Bronchial epithelial cell (primary cell): ENCODE measurements around the gene CARS1. TPM values are rescaled to one million over a fixed set of nuclear protein-coding genes. Genes with fewer than 3 reads are reported as not detected.

Experiments used
- DNase-seq: peaks from one replicate; pipeline ENCODE4 v3.0.0-alpha.2; 2010; ENCODE audit warnings: low read depth
- FAIRE-seq: peaks from 2 replicates; lab custom pipeline; 2011; peaks lifted over from hg19 to GRCh38; lab: Jason Lieb, UNC
- H3K27me3 ChIP-seq: 2 replicates; pipeline ENCODE4 v1.5.1; 2011; ENCODE audit warnings: low read length; ENCODE audit not compliant: control insufficient read depth, insufficient read depth
- H3K36me3 ChIP-seq: 2 replicates; pipeline ENCODE4 v1.5.1; 2011; ENCODE audit warnings: low read length; ENCODE audit not compliant: control insufficient read depth, insufficient read depth
- H3K4me3 ChIP-seq: 2 replicates; pipeline ENCODE4 v1.5.1; 2011; ENCODE audit warnings: mild to moderate bottlenecking, low read depth, low read length, control low read depth
- total RNA-seq: library from RNA; depleted of rRNA; stranded (reverse); fragments of >200 nt; gene quantifications from 2 replicates; pipeline ENCODE4 v1.2.1, GENCODE V29; 2014
- TF ChIP-seq, protein P1 (sequence below): IDR thresholded peaks from 2 replicates; pipeline ENCODE4 v1.5.1; 2011; ENCODE audit warnings: mild to moderate bottlenecking, moderate library complexity, low read length, control low read depth, inconsistent platforms; ENCODE audit not compliant: insufficient read depth, severe bottlenecking

CARS1 gene
- total RNA-seq: 113 and 125 TPM in 2 replicates

DNA sequence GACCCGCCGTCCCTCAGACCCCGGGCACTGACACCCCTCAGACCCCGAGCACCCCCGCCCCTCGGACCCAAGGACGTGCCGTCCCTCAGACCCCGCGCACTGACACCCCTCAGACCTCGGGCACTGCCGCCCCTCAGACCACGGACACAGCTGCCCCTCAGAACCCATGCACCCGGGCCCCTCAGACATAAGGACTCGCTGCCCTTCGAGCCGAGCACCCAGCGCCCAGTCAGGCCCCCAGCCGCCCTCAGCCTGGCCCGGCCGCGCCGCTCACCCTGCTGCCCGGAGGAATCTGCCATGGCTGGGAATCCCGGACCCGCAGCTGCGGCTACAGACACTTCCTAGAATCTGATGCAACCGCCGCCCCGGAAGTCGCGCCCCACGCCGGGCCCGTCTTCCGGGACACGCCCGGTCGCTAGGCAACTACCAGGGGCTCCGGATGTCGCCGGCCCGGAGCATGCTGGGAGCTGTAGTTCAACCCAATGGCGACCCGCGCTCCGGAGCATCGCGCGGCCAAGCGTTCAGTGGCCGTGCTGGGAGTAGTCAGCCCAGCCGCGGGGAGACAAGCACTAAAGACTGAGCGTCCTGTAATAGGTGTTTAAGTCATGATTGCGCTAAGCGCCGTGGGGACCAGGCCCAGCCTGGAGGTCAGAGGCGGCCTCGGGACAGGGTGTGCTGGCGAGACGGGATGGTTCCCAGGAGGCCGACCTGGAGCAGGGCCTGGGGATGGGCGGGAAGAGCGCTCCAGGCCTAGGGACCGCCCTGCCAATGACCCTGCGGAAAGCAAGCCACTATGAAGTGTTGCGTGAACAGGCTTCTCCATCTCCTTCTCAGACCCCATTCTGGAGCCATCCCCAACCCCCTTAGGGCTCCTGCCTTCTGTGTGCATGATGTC, at the start of gene CARS1:
Gene CARS1 (minus strand): TSS at position 355 of the 895 bp plus-strand sequence. CDS start 56 bp downstream, at position 299.
- TF ChIP-seq, protein P1, sequence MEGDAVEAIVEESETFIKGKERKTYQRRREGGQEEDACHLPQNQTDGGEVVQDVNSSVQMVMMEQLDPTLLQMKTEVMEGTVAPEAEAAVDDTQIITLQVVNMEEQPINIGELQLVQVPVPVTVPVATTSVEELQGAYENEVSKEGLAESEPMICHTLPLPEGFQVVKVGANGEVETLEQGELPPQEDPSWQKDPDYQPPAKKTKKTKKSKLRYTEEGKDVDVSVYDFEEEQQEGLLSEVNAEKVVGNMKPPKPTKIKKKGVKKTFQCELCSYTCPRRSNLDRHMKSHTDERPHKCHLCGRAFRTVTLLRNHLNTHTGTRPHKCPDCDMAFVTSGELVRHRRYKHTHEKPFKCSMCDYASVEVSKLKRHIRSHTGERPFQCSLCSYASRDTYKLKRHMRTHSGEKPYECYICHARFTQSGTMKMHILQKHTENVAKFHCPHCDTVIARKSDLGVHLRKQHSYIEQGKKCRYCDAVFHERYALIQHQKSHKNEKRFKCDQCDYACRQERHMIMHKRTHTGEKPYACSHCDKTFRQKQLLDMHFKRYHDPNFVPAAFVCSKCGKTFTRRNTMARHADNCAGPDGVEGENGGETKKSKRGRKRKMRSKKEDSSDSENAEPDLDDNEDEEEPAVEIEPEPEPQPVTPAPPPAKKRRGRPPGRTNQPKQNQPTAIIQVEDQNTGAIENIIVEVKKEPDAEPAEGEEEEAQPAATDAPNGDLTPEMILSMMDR: no peak
- Histone ChIP-seq H3K4me3 (peak within 1 kb of the TSS; percentile 88), H3K27me3 (no peaks in the 10 kb centered on the region), H3K36me3 (peaks cover 14% of the 10 kb centered on the region)
- DNase-seq (peak; percentile 82), FAIRE-seq (no peak)

DNA sequence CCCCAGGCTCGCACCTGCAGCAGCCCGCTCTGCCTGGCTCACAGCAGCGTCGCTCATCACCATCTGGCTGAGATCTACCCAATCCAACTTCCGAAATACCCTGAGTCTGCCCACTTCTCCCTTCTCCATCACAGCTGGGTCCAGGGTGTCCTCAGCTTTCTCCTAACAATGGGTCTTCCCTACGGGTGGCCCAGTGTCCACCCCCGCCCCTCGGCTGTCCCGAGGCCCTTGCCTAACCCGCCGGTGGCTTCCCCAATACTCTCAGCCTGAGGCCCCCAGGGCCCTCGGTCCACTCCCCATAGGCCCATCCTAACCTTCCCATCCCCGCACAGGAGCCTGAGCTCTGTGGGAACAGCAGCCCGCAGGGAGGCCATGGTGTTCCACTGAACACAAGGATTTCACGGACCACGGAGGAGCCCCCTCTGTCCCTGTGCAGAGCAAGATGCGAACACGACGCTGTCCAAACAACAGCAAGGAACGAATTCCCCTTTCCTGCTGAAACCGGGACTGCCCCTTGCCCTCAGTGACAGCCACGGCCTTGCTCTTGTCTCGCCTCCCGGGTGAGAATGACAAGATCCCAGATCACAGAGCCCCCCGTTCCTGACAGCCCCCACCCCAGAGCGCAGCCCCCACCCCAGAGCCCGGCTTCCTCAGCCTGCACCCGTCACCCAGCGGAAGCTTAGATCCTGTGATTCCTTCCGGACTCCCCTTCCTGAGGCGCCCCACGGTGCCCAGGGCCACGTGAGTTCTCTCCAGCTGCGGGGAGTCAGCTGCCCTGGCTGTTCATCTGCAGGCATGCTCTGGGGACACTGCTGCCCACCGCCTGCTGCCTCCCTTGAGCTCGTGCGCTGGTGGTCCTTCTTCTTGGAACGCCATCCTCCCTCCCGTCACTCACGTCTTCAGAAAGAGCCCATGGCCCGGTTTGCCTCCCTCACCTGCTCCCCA, 48.8 kb upstream of the CARS1 start:
- DNase-seq: no peak
- FAIRE-seq: no peak

DNA sequence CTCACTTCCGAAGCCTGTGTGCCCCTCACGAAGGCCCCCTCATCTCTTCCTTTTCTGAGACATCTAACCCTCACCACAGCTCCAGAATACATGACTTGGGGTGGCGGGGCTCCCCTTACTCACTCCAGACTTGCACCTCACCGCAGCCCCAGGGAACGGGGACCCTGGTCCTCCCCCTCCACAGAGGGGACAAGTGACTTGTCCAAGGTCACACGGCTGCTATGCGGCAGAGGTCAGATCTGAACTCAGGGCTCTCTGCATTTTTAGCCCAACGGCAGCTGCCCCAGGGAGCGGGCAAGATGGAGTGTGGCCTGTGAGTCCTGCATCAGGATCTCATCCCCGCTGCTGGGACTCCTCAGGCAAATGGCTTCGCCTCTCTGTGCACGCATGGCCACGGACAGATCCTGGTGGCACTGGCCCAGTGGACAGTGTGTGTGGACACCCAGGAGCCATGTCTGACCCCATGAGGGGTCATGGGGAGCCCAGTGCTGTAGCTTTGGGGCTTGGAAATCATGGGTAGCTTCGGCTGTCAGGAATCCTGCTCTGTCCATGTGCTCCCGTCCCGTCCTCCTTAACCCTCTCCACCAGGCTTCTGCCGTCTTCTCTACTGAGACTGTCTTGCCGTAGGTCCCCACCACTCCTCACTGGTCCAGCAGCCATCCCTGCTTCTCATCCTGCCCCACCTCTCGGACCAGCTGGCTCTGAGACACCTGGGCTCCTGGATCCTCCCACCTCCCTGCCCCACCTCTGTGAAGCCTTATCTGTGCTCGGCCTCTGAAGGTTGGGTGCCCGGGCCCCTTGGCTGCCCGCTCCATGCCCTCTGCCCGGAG, 48.0 kb upstream of the CARS1 start:
- TF ChIP-seq, protein P1: no peak
- Histone ChIP-seq H3K36me3 (peaks cover 4% of the 10 kb centered on the region), H3K27me3 (no peaks in the 10 kb centered on the region), H3K4me3 (no peak overlapping the region)
- DNase-seq (no peak), FAIRE-seq (no peak)

More for the DNA sequence above, 48.8 kb upstream of the CARS1 start:
- Histone ChIP-seq H3K4me3 (no peak overlapping the region), H3K27me3 (no peaks in the 10 kb centered on the region), H3K36me3 (peaks cover 3% of the 10 kb centered on the region)
- TF ChIP-seq, protein P1: no peak

DNA sequence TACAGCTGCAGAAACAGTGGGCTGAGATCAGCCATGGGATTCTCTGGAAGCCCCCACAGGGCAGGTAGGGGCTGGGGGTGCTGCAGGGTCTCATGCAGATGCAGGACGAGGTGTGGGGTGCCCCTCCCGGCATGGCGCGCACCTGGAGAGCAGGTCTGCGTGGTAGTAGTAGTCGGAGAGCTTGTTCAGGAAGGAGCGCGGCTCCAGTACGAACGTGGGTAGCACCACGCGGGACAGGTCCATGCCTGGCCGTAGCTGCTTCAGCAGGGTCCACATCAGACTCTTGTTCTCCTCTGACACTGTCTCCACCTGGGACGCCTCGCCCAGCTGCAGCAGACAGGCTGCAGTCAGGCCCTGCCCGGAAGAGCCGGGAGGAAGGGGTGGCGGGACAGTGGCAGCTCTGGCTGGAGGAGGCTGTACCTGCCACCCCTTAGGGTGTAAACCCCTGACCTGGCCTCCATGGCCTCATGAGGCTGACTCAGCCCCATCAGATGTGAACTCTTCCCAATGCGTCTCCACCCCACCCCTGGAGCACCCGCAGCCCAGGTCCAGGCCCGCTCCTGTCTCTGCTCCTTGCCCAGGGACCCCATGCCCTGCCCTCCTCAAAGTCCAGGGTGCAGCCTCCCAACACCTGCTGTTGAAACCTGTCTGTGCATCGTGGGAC, 47.0 kb upstream of the CARS1 start:
- Histone ChIP-seq H3K36me3 (peaks cover 7% of the 10 kb centered on the region), H3K4me3 (no peak overlapping the region), H3K27me3 (no peaks in the 10 kb centered on the region)
- TF ChIP-seq, protein P1: no peak
- no peak for FAIRE-seq
- no peak for DNase-seq

DNA sequence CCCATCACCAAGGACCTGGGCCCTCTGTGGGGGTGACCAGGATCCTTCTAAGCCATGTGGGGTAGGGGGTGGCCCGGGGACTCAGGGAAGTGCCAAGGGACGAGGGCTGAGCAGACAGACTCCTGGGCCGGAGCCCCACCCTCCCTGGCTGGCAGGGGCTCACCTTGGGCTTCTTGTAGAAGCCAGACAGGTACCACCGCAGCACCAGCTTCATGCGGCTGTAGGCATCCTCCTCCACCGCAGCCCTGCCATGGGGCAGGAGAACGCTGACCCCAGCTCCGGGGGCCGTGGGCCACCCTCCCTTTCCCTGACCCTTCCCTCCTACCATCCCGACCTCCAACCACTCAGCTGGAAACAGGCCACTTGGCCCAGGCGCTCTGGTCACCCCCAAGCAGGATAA, 45.9 kb upstream of the CARS1 start:
- FAIRE-seq: no peak

More for the DNA sequence above, 45.9 kb upstream of the CARS1 start:
- Histone ChIP-seq H3K36me3 (peaks cover 7% of the 10 kb centered on the region), H3K27me3 (no peaks in the 10 kb centered on the region), H3K4me3 (no peak overlapping the region)
- DNase-seq: no peak
- TF ChIP-seq, protein P1: no peak
